ENCODE results near the gene KIAA0825.
"Not testable (repeated sequence)": the region's sequence is repeated elsewhere in the genome, so short reads cannot be mapped to it uniquely, and the experiment has no call there.

Gene KIAA0825

GRCh38 chr5:94191604-94192003, 426.8 kb downstream of the KIAA0825 start:
- Mint-ChIP-seq H3K4me1 (ENCODE audit: low read depth) (no peaks in the 10 kb centered on the region), H3K27ac (no peak overlapping the region), H3K36me3 (ENCODE audit: low read depth) (no peaks in the 10 kb centered on the region), H3K9me3 (no peaks in the 10 kb centered on the region), H3K4me3 (no peak overlapping the region), H3K27me3 (no peaks in the 10 kb centered on the region)
- no peak for DNase-seq

- no peaks in the 10 kb centered on the region for H3K36me3 Mint-ChIP-seq (ENCODE audit: low read depth)
Observed at GRCh38 chr5:94188725-94189124, 429.7 kb downstream of the KIAA0825 start.

GRCh38 chr5:94184870-94185269, 433.5 kb downstream of the KIAA0825 start:
- Mint-ChIP-seq H3K9me3 (no peaks in the 10 kb centered on the region), H3K4me3 (no peak overlapping the region), H3K27ac (no peak overlapping the region), H3K4me1 (ENCODE audit: low read depth) (no peaks in the 10 kb centered on the region), H3K27me3 (no peaks in the 10 kb centered on the region), H3K36me3 (ENCODE audit: low read depth) (no peaks in the 10 kb centered on the region)
- DNase-seq: no peak

More at GRCh38 chr5:94188725-94189124, 429.7 kb downstream of the KIAA0825 start:
- Mint-ChIP-seq H3K27me3 (no peaks in the 10 kb centered on the region), H3K9me3 (no peaks in the 10 kb centered on the region), H3K4me1 (ENCODE audit: low read depth) (no peaks in the 10 kb centered on the region), H3K27ac (no peak overlapping the region), H3K4me3 (no peak overlapping the region)
- no peak for DNase-seq

- Mint-ChIP-seq H3K27ac (no peak overlapping the region), H3K9me3 (no peaks in the 10 kb centered on the region), H3K27me3 (no peaks in the 10 kb centered on the region), H3K4me3 (no peak overlapping the region), H3K36me3 (ENCODE audit: low read depth) (no peaks in the 10 kb centered on the region), H3K4me1 (ENCODE audit: low read depth) (no peaks in the 10 kb centered on the region)
- DNase-seq: no peak
Observed at GRCh38 chr5:94181895-94182294, 436.5 kb downstream of the KIAA0825 start.

GRCh38 chr5:94180761-94181160, 437.6 kb downstream of the KIAA0825 start:
- H3K9me3 Mint-ChIP-seq: no peaks in the 10 kb centered on the region
- no peak overlapping the region for H3K27ac Mint-ChIP-seq
- H3K36me3 Mint-ChIP-seq (ENCODE audit: low read depth): no peaks in the 10 kb centered on the region
- no peaks in the 10 kb centered on the region for H3K27me3 Mint-ChIP-seq
- no peak overlapping the region for H3K4me3 Mint-ChIP-seq
- no peaks in the 10 kb centered on the region for H3K4me1 Mint-ChIP-seq (ENCODE audit: low read depth)
- DNase-seq: no peak

GRCh38 chr5:94175912-94176311, 442.5 kb downstream of the KIAA0825 start:
- no peaks in the 10 kb centered on the region for H3K4me1 Mint-ChIP-seq (ENCODE audit: low read depth)
- H3K4me3 Mint-ChIP-seq: no peak overlapping the region
- no peak overlapping the region for H3K27ac Mint-ChIP-seq
- DNase-seq: no peak
- H3K9me3 Mint-ChIP-seq: peaks cover 2% of the 10 kb centered on the region
- H3K36me3 Mint-ChIP-seq (ENCODE audit: low read depth): no peaks in the 10 kb centered on the region
- H3K27me3 Mint-ChIP-seq: no peaks in the 10 kb centered on the region

GRCh38 chr5:94174748-94175411, 443.5 kb downstream of the KIAA0825 start:
- Mint-ChIP-seq H3K4me1 (ENCODE audit: low read depth) (no peaks in the 10 kb centered on the region), H3K4me3 (no peak overlapping the region), H3K27ac (no peak overlapping the region), H3K9me3 (peaks cover 2% of the 10 kb centered on the region), H3K27me3 (no peaks in the 10 kb centered on the region), H3K36me3 (ENCODE audit: low read depth) (no peaks in the 10 kb centered on the region)
- DNase-seq: no peak

- no peak for DNase-seq
- no peaks in the 10 kb centered on the region for H3K36me3 Mint-ChIP-seq (ENCODE audit: low read depth)
- no peak overlapping the region for H3K4me3 Mint-ChIP-seq
- H3K27ac Mint-ChIP-seq: no peak overlapping the region
- H3K9me3 Mint-ChIP-seq: peaks cover 2% of the 10 kb centered on the region
- no peaks in the 10 kb centered on the region for H3K4me1 Mint-ChIP-seq (ENCODE audit: low read depth)
- H3K27me3 Mint-ChIP-seq: no peaks in the 10 kb centered on the region
Observed at GRCh38 chr5:94173100-94173499, 445.3 kb downstream of the KIAA0825 start.

- H3K4me3 Mint-ChIP-seq; H3K4me1 Mint-ChIP-seq (ENCODE audit: low read depth); DNase-seq; H3K36me3 Mint-ChIP-seq (ENCODE audit: low read depth); H3K27me3 Mint-ChIP-seq; H3K27ac Mint-ChIP-seq; H3K9me3 Mint-ChIP-seq: not testable (repeated sequence)
Observed at GRCh38 chr5:94171070-94171469, 447.3 kb downstream of the KIAA0825 start.

- H3K9me3 Mint-ChIP-seq; H3K4me3 Mint-ChIP-seq; H3K36me3 Mint-ChIP-seq (ENCODE audit: low read depth); H3K4me1 Mint-ChIP-seq (ENCODE audit: low read depth); H3K27ac Mint-ChIP-seq; H3K27me3 Mint-ChIP-seq; DNase-seq: not testable (repeated sequence)
Observed at GRCh38 chr5:94170158-94170557, 448.2 kb downstream of the KIAA0825 start.

- no peak overlapping the region for H3K27ac Mint-ChIP-seq
- no peak overlapping the region for H3K4me3 Mint-ChIP-seq
Observed at GRCh38 chr5:94168151-94168550, 450.3 kb downstream of the KIAA0825 start.

GRCh38 chr5:94161801-94162200, 456.6 kb downstream of the KIAA0825 start:
- no peak overlapping the region for H3K27ac Mint-ChIP-seq
- no peak for DNase-seq
- no peak overlapping the region for H3K4me3 Mint-ChIP-seq
- peaks cover 5% of the 10 kb centered on the region for H3K27me3 Mint-ChIP-seq
- no peaks in the 10 kb centered on the region for H3K4me1 Mint-ChIP-seq (ENCODE audit: low read depth)
- H3K9me3 Mint-ChIP-seq: no peaks in the 10 kb centered on the region
- no peaks in the 10 kb centered on the region for H3K36me3 Mint-ChIP-seq (ENCODE audit: low read depth)

More at GRCh38 chr5:94168151-94168550, 450.3 kb downstream of the KIAA0825 start:
- H3K27me3 Mint-ChIP-seq: peaks cover 3% of the 10 kb centered on the region
- no peaks in the 10 kb centered on the region for H3K36me3 Mint-ChIP-seq (ENCODE audit: low read depth)
- no peaks in the 10 kb centered on the region for H3K4me1 Mint-ChIP-seq (ENCODE audit: low read depth)
- DNase-seq: no peak
- H3K9me3 Mint-ChIP-seq: peaks cover 2% of the 10 kb centered on the region

GRCh38 chr5:94159144-94159543, 459.3 kb downstream of the KIAA0825 start:
- no peak for DNase-seq
- no peak overlapping the region for H3K27ac Mint-ChIP-seq
- peaks cover 5% of the 10 kb centered on the region for H3K27me3 Mint-ChIP-seq
- no peaks in the 10 kb centered on the region for H3K36me3 Mint-ChIP-seq (ENCODE audit: low read depth)
- no peaks in the 10 kb centered on the region for H3K9me3 Mint-ChIP-seq
- H3K4me3 Mint-ChIP-seq: no peak overlapping the region
- H3K4me1 Mint-ChIP-seq (ENCODE audit: low read depth): no peaks in the 10 kb centered on the region

- no peak overlapping the region for H3K4me3 Mint-ChIP-seq
- peaks cover 2% of the 10 kb centered on the region for H3K27me3 Mint-ChIP-seq
- H3K36me3 Mint-ChIP-seq (ENCODE audit: low read depth): no peaks in the 10 kb centered on the region
- no peak overlapping the region for H3K27ac Mint-ChIP-seq
- H3K4me1 Mint-ChIP-seq (ENCODE audit: low read depth): no peaks in the 10 kb centered on the region
- H3K9me3 Mint-ChIP-seq: no peaks in the 10 kb centered on the region
- no peak for DNase-seq
Observed at GRCh38 chr5:94157704-94158539, 460.5 kb downstream of the KIAA0825 start.

- no peak overlapping the region for H3K4me3 Mint-ChIP-seq
- H3K27ac Mint-ChIP-seq: no peak overlapping the region
- no peak for DNase-seq
- no peaks in the 10 kb centered on the region for H3K36me3 Mint-ChIP-seq (ENCODE audit: low read depth)
- H3K4me1 Mint-ChIP-seq (ENCODE audit: low read depth): no peaks in the 10 kb centered on the region
- H3K27me3 Mint-ChIP-seq: peaks cover 2% of the 10 kb centered on the region
- no peaks in the 10 kb centered on the region for H3K9me3 Mint-ChIP-seq
Observed at GRCh38 chr5:94154672-94155071, 463.7 kb downstream of the KIAA0825 start.
